Measurements from ENCODE around the gene NDUFAF5.
"Not testable (repeated sequence)": the region's sequence is repeated elsewhere in the genome, so short reads cannot be mapped to it uniquely, and the experiment has no call there.

DNA sequence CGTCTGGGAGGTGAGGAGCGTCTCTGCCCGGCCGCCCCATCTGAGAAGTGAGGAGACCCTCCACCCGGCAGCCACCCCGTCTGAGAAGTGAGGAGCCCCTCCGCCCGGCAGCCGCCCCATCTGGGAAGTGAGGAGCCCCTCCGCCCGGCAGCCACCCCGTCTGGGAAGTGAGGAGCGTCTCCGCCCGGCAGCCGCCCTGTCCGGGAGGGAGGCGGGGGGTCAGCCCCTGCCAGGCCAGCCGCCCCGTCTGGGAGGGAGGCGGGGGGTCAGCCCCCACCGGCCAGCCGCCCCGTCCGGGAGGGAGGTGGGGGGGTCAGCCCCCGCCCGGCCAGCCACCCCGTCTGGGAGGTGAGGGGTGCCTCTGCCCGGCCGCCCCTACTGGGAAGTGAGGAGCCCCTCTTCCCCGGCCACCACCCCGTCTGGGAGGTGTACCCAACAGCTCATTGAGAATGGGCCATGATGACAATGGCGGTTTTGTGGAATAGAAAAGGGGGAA is 24.3 kb upstream of the NDUFAF5 start:
- TF ChIP-seq EZH2 (IDR thresholded peaks at IDR 0.05; ENCODE audit: borderline replicate concordance, low read length) = not testable (repeated sequence)
- TF ChIP-seq, protein P1, sequence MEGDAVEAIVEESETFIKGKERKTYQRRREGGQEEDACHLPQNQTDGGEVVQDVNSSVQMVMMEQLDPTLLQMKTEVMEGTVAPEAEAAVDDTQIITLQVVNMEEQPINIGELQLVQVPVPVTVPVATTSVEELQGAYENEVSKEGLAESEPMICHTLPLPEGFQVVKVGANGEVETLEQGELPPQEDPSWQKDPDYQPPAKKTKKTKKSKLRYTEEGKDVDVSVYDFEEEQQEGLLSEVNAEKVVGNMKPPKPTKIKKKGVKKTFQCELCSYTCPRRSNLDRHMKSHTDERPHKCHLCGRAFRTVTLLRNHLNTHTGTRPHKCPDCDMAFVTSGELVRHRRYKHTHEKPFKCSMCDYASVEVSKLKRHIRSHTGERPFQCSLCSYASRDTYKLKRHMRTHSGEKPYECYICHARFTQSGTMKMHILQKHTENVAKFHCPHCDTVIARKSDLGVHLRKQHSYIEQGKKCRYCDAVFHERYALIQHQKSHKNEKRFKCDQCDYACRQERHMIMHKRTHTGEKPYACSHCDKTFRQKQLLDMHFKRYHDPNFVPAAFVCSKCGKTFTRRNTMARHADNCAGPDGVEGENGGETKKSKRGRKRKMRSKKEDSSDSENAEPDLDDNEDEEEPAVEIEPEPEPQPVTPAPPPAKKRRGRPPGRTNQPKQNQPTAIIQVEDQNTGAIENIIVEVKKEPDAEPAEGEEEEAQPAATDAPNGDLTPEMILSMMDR (conservative IDR thresholded peaks at IDR 0.05 in 1 of 2, IDR thresholded peaks at IDR 0.05 in 1 of 2; ENCODE audit: extremely low read depth in 1 of 2, insufficient read depth in 1 of 2, low read depth in 1 of 2, low read length in 2 of 2) = not testable (repeated sequence)

Measured in mammary epithelial cell (primary cell).